HepG2 (cell line): Measurements from ENCODE around the gene CSKMT. TPM values are rescaled to one million over a fixed set of nuclear protein-coding genes. Genes with fewer than 3 reads are reported as not detected.

ENCODE experiments used
- BHLHE40 ChIP-seq: IDR thresholded peaks from 2 replicates; pipeline ENCODE4 v1.6.1; 2011; ENCODE audit warnings: low read length, improper control_type of control experiment
- FOXA3 ChIP-seq: IDR thresholded peaks from 2 replicates; pipeline ENCODE4 v1.6.1; 2016; ENCODE audit warnings: missing genetic modification reagents, missing compliant biosample characterization
- HNRNPUL1 ChIP-seq: fragments of 200-400 bp; formaldehyde crosslinking; IDR thresholded peaks from 2 replicates; pipeline ENCODE4 v1.6.1; 2017; ENCODE audit warnings: low read depth, mild to moderate bottlenecking, low read length, moderate library complexity
- KDM3A ChIP-seq: IDR thresholded peaks from 2 replicates; pipeline ENCODE4 v1.6.1; 2018; ENCODE audit warnings: low read depth, missing compliant biosample characterization
- MTERF4 ChIP-seq: sonication (generic); formaldehyde crosslinking; IDR thresholded peaks from 2 replicates; pipeline ENCODE4 v1.8.0; 2023; ENCODE audit warnings: mild to moderate bottlenecking, missing genetic modification reagents
- MZF1 ChIP-seq: sonication (generic); formaldehyde crosslinking; IDR thresholded peaks from 2 replicates; pipeline ENCODE4 v1.8.1; 2023; ENCODE audit warnings: mild to moderate bottlenecking, missing genetic modification reagents, borderline replicate concordance
- REXO4 ChIP-seq: sonication (generic); formaldehyde crosslinking; IDR thresholded peaks from 2 replicates; pipeline ENCODE4 v1.8.0; 2022; ENCODE audit warnings: missing genetic modification reagents, mild to moderate bottlenecking, borderline replicate concordance
- SP5 ChIP-seq: IDR thresholded peaks from 2 replicates; pipeline ENCODE4 v1.6.1; 2016; ENCODE audit warnings: low read depth, borderline replicate concordance
- ZBED4 ChIP-seq: sonication (generic); formaldehyde crosslinking; IDR thresholded peaks from 2 replicates; pipeline ENCODE4 v1.4.0; 2020; ENCODE audit warnings: missing genetic modification reagents, borderline replicate concordance
- ZFP62 ChIP-seq: sonication (generic); formaldehyde crosslinking; IDR thresholded peaks from 2 replicates; pipeline ENCODE4 v1.4.0; 2020; ENCODE audit warnings: missing genetic modification reagents
- ZNF275 ChIP-seq: sonication (generic); formaldehyde crosslinking; IDR thresholded peaks from 2 replicates; pipeline ENCODE4 v1.8.0; 2022; ENCODE audit warnings: missing genetic modification reagents, mild to moderate bottlenecking, inconsistent platforms, borderline replicate concordance
- ZNF530 ChIP-seq: sonication (generic); formaldehyde crosslinking; IDR thresholded peaks from 2 replicates; pipeline ENCODE4 v1.5.0; 2020; ENCODE audit warnings: low read depth, mild to moderate bottlenecking, missing genetic modification reagents
- ZNF546 ChIP-seq: sonication (generic); formaldehyde crosslinking; conservative IDR thresholded peaks from 2 replicates; pipeline ENCODE4 v1.8.1; 2023; ENCODE audit warnings: mild to moderate bottlenecking, missing genetic modification reagents
- ZNF609 ChIP-seq: sonication (generic); formaldehyde crosslinking; IDR thresholded peaks from 2 replicates; pipeline ENCODE4 v1.4.0; 2020; ENCODE audit warnings: mild to moderate bottlenecking, missing genetic modification reagents, borderline replicate concordance
- ZNF709 ChIP-seq: sonication (generic); formaldehyde crosslinking; IDR thresholded peaks from 2 replicates; pipeline ENCODE4 v1.5.0; 2020; ENCODE audit warnings: mild to moderate bottlenecking, missing genetic modification reagents
- ZNF784 ChIP-seq: sonication (generic); formaldehyde crosslinking; IDR thresholded peaks from 2 replicates; pipeline ENCODE4 v1.5.1; 2020; ENCODE audit warnings: missing genetic modification reagents, mild to moderate bottlenecking, borderline replicate concordance
- ZNF879 ChIP-seq: sonication (generic); formaldehyde crosslinking; IDR thresholded peaks from 2 replicates; pipeline ENCODE4 v1.8.1; 2023; ENCODE audit warnings: missing genetic modification reagents
- polyA plus RNA-seq, 8 experiments: library from polyadenylated mRNA; depleted of rRNA in 3 of 8; stranded (reverse) in 7 of 8; unstranded in 1 of 8; fragments of >200 nt; fragmentation: Illumina TruSeq in 4 of 8; extraction: Trizol in 4 of 8; gene quantifications; 2 replicates each; pipeline versions ENCODE4 v1.2.1 to v1.2.3, GENCODE V29; 2011 to 2016; ENCODE audit warnings: low read depth in 4 of 8, missing spikeins in 1 of 8, mixed read lengths in 1 of 8; ENCODE audit not compliant: insufficient read depth in 1 of 8
- total RNA-seq, 5 experiments: library from RNA; depleted of rRNA; stranded (reverse); fragments of >200 nt; fragmentation: Illumina TruSeq; extraction: Trizol; gene quantifications; 2 replicates each; pipeline ENCODE4 v1.2.3, GENCODE V29; 2016; ENCODE audit warnings: low read depth in 1 of 5

The CSKMT gene
- total and polyA plus RNA-seq, 2 of the 13 experiments (the other 11 are each of a cell fraction or from before 2014, with no cell fraction given), result 7.6 to 31.8 TPM

GRCh38 chr11:62665075-62665598 lies at the start of gene CSKMT, which contains the start of gene C11orf98 (continued):
- TF ChIP-seq SP5 (peak; percentile 35; the same call in 1 of the 2 replicates), ZNF530 (CRISPR knock-in tag) (no peak), REXO4 (0 out of 2 replicates have a peak, but pooled peaks have one; percentile 9), ZFP62 (CRISPR knock-in tag) (no peak), ZNF275 (CRISPR knock-in tag) (no peak), MTERF4 (CRISPR knock-in tag) (no peak), ZNF709 (CRISPR knock-in tag) (0 out of 2 replicates have a peak, but pooled peaks have one; percentile 35), FOXA3 (peak; percentile 33; the same call in 1 of the 2 replicates), ZNF609 (CRISPR knock-in tag) (no peak; the same call in 1 of the 2 replicates), ZNF546 (CRISPR knock-in tag) (peak; percentile 49; the same call in 1 of the 2 replicates), MZF1 (no peak), ZNF879 (CRISPR knock-in tag) (no peak), KDM3A (CRISPR knock-in tag) (0 out of 2 replicates have a peak, but pooled peaks have one; percentile 4), BHLHE40 (no peak), ZBED4 (CRISPR knock-in tag) (peak; percentile 69; the same call in 1 of the 2 replicates), HNRNPUL1 (no peak), ZNF784 (CRISPR knock-in tag) (no peak)
